ENCODE results near the gene GGCT.

GGCT gene

DNA sequence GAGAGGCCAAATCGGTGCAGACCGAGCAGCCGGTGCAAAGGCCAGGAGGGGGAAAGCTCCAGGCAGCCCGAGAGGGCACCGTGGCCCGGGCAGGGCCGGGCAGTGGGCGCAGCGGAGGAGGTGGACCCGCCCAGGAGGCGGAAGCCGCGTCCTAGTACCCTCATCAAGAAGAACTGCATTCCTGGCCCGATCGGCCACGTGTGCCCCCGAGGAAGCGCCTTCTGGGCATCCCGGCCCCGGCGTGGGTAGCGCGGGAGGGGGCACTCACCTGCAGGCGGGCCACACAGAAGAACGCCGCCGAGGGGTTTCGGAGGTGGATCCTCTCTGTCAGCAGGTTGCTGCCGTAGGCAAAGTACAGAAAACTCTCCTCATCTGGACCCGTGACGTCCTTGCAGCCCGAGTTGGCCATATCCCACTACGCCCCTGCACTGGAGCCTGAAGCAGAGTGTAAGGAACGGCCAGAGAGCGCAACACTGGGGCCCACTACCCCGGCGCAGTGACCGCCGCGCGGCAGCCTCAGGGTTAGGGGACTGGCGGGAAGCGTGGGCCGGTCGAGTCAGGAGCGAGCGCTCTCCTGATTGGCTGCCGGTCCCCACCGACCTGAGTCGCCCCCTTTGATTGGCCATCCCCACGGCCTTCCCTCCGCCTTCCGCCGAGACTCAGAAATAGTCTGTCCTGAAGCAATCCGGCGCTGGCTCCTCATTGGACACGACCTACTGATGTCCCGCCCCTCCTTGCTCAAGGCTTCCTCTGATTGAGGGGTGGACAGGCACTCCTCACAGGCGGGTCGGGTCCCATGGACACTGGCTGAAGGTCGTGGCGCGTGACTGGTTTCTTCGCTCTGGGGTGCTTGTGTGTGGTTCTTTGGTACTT, at the start of gene GGCT (continued):
- TF ChIP-seq, protein P1, sequence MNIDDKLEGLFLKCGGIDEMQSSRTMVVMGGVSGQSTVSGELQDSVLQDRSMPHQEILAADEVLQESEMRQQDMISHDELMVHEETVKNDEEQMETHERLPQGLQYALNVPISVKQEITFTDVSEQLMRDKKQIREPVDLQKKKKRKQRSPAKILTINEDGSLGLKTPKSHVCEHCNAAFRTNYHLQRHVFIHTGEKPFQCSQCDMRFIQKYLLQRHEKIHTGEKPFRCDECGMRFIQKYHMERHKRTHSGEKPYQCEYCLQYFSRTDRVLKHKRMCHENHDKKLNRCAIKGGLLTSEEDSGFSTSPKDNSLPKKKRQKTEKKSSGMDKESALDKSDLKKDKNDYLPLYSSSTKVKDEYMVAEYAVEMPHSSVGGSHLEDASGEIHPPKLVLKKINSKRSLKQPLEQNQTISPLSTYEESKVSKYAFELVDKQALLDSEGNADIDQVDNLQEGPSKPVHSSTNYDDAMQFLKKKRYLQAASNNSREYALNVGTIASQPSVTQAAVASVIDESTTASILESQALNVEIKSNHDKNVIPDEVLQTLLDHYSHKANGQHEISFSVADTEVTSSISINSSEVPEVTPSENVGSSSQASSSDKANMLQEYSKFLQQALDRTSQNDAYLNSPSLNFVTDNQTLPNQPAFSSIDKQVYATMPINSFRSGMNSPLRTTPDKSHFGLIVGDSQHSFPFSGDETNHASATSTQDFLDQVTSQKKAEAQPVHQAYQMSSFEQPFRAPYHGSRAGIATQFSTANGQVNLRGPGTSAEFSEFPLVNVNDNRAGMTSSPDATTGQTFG (tag by site-specific recombination; IDR thresholded peaks at IDR 0.05; ENCODE audit: borderline replicate concordance), result no peak
- TF ChIP-seq ZNF248 (tag by site-specific recombination; IDR thresholded peaks at IDR 0.05) (no peak), ZNF433 (tag by site-specific recombination; IDR thresholded peaks at IDR 0.05; ENCODE audit: low read depth) (no peak), ZNF416 (tag by site-specific recombination; IDR thresholded peaks at IDR 0.05) (no peak), ZNF585B (tag by site-specific recombination; IDR thresholded peaks at IDR 0.05) (no peak), ZNF169 (tag by site-specific recombination; IDR thresholded peaks at IDR 0.05) (no peak), EGR2 (tag by site-specific recombination; IDR thresholded peaks at IDR 0.05; ENCODE audit: low read depth) (peak; percentile 62), ZNF677 (tag by site-specific recombination; IDR thresholded peaks at IDR 0.05) (no peak), ZBTB17 (tag by site-specific recombination; IDR thresholded peaks at IDR 0.05) (peak; percentile 34; the same call in 1 of the 2 replicates), ZNF404 (tag by site-specific recombination; IDR thresholded peaks at IDR 0.05) (no peak), MEIS1 (CRISPR knock-in tag; IDR thresholded peaks at IDR 0.05; ENCODE audit: borderline replicate concordance) (no peak), ZNF549 (tag by site-specific recombination; IDR thresholded peaks at IDR 0.05) (no peak), GLI4 (tag by site-specific recombination; IDR thresholded peaks at IDR 0.05) (no peak), ZNF837 (tag by site-specific recombination; IDR thresholded peaks at IDR 0.05) (no peak), ZNF596 (tag by site-specific recombination; IDR thresholded peaks at IDR 0.05) (no peak), BCL11A (tag by site-specific recombination; IDR thresholded peaks at IDR 0.05; ENCODE audit: low read depth) (peak; percentile 99), ZNF274 (IDR thresholded peaks at IDR 0.05; ENCODE audit: low read length) (no peak), ZNF274 (tag by site-specific recombination; IDR thresholded peaks at IDR 0.05; ENCODE audit: borderline replicate concordance) (no peak), ZNF626 (tag by site-specific recombination; IDR thresholded peaks at IDR 0.05) (no peak), ZNF600 (tag by site-specific recombination; IDR thresholded peaks at IDR 0.05) (0 out of 2 replicates have a peak, but pooled peaks have one; percentile 17), ZNF133 (tag by site-specific recombination; IDR thresholded peaks at IDR 0.05) (no peak)
- TF ChIP-seq, protein P2, sequence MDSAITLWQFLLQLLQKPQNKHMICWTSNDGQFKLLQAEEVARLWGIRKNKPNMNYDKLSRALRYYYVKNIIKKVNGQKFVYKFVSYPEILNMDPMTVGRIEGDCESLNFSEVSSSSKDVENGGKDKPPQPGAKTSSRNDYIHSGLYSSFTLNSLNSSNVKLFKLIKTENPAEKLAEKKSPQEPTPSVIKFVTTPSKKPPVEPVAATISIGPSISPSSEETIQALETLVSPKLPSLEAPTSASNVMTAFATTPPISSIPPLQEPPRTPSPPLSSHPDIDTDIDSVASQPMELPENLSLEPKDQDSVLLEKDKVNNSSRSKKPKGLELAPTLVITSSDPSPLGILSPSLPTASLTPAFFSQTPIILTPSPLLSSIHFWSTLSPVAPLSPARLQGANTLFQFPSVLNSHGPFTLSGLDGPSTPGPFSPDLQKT (IDR thresholded peaks at IDR 0.05; ENCODE audit: borderline replicate concordance, low read depth, low read length), result no peak
- TF ChIP-seq, protein P3, sequence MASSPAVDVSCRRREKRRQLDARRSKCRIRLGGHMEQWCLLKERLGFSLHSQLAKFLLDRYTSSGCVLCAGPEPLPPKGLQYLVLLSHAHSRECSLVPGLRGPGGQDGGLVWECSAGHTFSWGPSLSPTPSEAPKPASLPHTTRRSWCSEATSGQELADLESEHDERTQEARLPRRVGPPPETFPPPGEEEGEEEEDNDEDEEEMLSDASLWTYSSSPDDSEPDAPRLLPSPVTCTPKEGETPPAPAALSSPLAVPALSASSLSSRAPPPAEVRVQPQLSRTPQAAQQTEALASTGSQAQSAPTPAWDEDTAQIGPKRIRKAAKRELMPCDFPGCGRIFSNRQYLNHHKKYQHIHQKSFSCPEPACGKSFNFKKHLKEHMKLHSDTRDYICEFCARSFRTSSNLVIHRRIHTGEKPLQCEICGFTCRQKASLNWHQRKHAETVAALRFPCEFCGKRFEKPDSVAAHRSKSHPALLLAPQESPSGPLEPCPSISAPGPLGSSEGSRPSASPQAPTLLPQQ (tag by site-specific recombination; IDR thresholded peaks at IDR 0.05), result peak; percentile 99
- TF ChIP-seq, protein P4, sequence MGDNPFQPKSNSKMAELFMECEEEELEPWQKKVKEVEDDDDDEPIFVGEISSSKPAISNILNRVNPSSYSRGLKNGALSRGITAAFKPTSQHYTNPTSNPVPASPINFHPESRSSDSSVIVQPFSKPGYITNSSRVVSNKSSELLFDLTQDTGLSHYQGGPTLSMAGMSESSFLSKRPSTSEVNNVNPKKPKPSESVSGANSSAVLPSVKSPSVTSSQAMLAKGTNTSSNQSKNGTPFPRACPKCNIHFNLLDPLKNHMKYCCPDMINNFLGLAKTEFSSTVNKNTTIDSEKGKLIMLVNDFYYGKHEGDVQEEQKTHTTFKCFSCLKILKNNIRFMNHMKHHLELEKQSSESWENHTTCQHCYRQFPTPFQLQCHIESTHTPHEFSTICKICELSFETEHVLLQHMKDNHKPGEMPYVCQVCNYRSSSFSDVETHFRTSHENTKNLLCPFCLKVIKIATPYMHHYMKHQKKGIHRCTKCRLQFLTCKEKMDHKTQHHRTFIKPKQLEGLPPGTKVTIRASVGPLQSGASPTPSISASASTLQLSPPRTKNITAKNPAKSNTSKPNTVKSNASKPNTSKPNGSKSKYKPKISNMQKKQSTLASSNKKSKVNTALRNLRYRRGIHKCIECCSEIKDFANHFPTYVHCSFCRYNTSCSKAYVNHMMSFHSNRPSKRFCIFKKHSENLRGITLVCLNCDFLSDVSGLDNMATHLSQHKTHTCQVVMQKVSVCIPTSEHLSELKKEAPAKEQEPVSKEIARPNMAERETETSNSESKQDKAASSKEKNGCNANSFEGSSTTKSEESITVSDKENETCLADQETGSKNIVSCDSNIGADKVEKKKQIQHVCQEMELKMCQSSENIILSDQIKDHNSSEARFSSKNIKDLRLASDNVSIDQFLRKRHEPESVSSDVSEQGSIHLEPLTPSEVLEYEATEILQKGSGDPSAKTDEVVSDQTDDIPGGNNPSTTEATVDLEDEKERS (tag by site-specific recombination; IDR thresholded peaks at IDR 0.05), result no peak
- TF ChIP-seq, protein P5, sequence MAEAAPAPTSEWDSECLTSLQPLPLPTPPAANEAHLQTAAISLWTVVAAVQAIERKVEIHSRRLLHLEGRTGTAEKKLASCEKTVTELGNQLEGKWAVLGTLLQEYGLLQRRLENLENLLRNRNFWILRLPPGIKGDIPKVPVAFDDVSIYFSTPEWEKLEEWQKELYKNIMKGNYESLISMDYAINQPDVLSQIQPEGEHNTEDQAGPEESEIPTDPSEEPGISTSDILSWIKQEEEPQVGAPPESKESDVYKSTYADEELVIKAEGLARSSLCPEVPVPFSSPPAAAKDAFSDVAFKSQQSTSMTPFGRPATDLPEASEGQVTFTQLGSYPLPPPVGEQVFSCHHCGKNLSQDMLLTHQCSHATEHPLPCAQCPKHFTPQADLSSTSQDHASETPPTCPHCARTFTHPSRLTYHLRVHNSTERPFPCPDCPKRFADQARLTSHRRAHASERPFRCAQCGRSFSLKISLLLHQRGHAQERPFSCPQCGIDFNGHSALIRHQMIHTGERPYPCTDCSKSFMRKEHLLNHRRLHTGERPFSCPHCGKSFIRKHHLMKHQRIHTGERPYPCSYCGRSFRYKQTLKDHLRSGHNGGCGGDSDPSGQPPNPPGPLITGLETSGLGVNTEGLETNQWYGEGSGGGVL (tag by site-specific recombination; IDR thresholded peaks at IDR 0.05), result no peak
- TF ChIP-seq, protein P6, sequence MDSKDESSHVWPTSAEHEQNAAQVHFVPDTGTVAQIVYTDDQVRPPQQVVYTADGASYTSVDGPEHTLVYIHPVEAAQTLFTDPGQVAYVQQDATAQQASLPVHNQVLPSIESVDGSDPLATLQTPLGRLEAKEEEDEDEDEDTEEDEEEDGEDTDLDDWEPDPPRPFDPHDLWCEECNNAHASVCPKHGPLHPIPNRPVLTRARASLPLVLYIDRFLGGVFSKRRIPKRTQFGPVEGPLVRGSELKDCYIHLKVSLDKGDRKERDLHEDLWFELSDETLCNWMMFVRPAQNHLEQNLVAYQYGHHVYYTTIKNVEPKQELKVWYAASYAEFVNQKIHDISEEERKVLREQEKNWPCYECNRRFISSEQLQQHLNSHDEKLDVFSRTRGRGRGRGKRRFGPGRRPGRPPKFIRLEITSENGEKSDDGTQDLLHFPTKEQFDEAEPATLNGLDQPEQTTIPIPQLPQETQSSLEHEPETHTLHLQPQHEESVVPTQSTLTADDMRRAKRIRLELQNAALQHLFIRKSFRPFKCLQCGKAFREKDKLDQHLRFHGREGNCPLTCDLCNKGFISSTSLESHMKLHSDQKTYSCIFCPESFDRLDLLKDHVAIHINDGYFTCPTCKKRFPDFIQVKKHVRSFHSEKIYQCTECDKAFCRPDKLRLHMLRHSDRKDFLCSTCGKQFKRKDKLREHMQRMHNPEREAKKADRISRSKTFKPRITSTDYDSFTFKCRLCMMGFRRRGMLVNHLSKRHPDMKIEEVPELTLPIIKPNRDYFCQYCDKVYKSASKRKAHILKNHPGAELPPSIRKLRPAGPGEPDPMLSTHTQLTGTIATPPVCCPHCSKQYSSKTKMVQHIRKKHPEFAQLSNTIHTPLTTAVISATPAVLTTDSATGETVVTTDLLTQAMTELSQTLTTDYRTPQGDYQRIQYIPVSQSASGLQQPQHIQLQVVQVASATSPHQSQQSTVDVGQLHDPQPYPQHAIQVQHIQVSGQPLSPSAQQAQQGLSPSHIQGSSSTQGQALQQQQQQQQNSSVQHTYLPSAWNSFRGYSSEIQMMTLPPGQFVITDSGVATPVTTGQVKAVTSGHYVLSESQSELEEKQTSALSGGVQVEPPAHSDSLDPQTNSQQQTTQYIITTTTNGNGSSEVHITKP (tag by site-specific recombination; IDR thresholded peaks at IDR 0.05), result peak; percentile 43
